Thymus (tissue), 11 donors: ENCODE results near the gene ERC1. TPM values are rescaled to one million over a fixed set of nuclear protein-coding genes. Genes with fewer than 3 reads are reported as not detected.

Experiments
- DNase-seq, 9 donors: peaks; one replicate each; pipeline ENCODE4 v3.0.0-alpha.2; 2013; ENCODE audit warnings: low spot score in 9 of 9, low read depth in 6 of 9, missing footprints in 1 of 9
- H3K27ac ChIP-seq, 2 donors: one replicate each; pipeline ENCODE4 v1.5.1; 2013; ENCODE audit warnings: control low read depth in 1 of 2, low read depth in 1 of 2, low read length in 1 of 2, mild to moderate bottlenecking in 1 of 2, moderate library complexity in 1 of 2
- H3K27me3 ChIP-seq, 2 donors: one replicate each; pipeline ENCODE4 v1.5.1; 2013; ENCODE audit warnings: low read length in 1 of 2; ENCODE audit not compliant: control insufficient read depth in 2 of 2, insufficient read depth in 1 of 2
- H3K36me3 ChIP-seq, 2 donors: one replicate each; pipeline ENCODE4 v1.5.1; 2013; ENCODE audit warnings: low read length in 1 of 2, mild to moderate bottlenecking in 1 of 2, moderate library complexity in 1 of 2; ENCODE audit not compliant: control insufficient read depth in 2 of 2, insufficient read depth in 2 of 2
- H3K4me1 ChIP-seq, 2 donors: one replicate each; pipeline ENCODE4 v1.5.1; 2013; ENCODE audit warnings: low read length in 2 of 2; ENCODE audit not compliant: control insufficient read depth in 2 of 2, insufficient read depth in 2 of 2
- H3K4me3 ChIP-seq, 2 donors: one replicate each; pipeline ENCODE4 v1.5.1; 2013; ENCODE audit warnings: low read length in 2 of 2, control low read depth in 1 of 2, mild to moderate bottlenecking in 1 of 2
- H3K9me3 ChIP-seq, 2 donors: one replicate each; pipeline ENCODE4 v1.5.1; 2013; ENCODE audit warnings: low read length in 1 of 2, mild to moderate bottlenecking in 1 of 2; ENCODE audit not compliant: control insufficient read depth in 2 of 2, insufficient read depth in 1 of 2
- WGBS: extraction: QIAGEN DNeasy Blood & Tissue Kit; methylation state at CpG from one replicate; pipeline ENCODE4 v1.1.7; 2013; 5-methylcytosine and 5-hydroxymethylcytosine counted together
- polyA plus RNA-seq: library from polyadenylated mRNA; stranded (reverse); fragments of 200-250 nt; gene quantifications from one replicate; pipeline ENCODE4 v1.2.3, GENCODE V29; 2013
- total RNA-seq: library from RNA; stranded (reverse); fragments of 120-200 nt; gene quantifications from one replicate; pipeline ENCODE4 v1.2.4, GENCODE V29; 2013
- donor health status: healthy.

The ERC1 gene
- total and polyA plus RNA-seq, 2 donors: 4.2 to 13.8 TPM

DNA sequence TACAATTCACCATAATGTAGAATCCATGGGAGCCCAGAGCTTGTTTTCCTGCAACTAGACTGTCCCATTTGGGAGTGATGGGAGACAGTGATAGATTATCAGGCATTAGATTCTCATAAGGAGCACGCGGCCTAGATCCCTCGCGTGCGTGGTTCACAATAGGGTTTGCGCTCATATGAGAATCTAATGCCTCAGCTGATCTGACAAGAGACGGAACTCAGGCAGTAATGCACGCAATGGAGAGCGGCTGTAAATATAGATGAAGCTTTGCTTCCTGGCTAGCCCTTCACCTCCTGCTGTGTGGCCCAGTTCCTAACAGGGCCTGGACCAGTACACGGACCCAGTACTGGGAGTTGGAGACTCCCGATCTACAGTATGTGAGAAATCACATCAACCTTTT is 476.7 kb downstream of the ERC1 start:
- no peaks in the 10 kb centered on the region for H3K9me3 ChIP-seq
- DNase-seq: no peak
- 98% methylated on average over 11 of the region's 11 CpGs for WGBS

DNA sequence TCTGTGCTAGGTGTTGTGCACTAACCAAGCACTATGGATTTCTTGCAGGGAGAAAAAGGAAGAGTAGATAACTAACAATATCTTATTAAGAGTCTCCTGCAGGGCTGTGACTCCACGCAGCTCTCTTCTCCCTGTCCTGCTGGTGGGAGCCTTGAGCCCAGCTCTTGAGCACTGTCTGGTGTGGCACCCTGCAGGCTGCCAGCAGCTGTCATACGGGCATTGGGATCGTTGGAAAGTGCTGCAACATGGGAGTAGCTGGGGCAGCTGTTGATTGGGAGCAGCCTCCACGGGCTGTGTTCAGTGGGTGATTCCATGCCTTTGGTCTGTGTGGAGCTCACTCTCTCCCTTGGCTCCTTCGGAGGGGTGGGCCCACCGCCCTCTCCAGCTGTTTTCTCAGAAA is 478.0 kb downstream of the ERC1 start:
- 96% methylated on average over 6 of the region's 6 CpGs for WGBS
- no peaks in the 10 kb centered on the region for H3K9me3 ChIP-seq
- no peak overlapping the region for H3K4me3 ChIP-seq
- no peaks in the 10 kb centered on the region for H3K36me3 ChIP-seq
- H3K27me3 ChIP-seq: no peaks in the 10 kb centered on the region
- H3K27ac ChIP-seq: no peak overlapping the region
- no peak for DNase-seq
- peaks cover 8 to 10% of the 10 kb centered on the region in 2 donors for H3K4me1 ChIP-seq

More for the DNA sequence above, 476.7 kb downstream of the ERC1 start:
- Histone ChIP-seq H3K4me3 (no peak overlapping the region), H3K36me3 (peaks cover 0 to 3% of the 10 kb centered on the region in 2 donors), H3K27ac (no peak overlapping the region), H3K27me3 (no peaks in the 10 kb centered on the region), H3K4me1 (no peaks in the 10 kb centered on the region)

DNA sequence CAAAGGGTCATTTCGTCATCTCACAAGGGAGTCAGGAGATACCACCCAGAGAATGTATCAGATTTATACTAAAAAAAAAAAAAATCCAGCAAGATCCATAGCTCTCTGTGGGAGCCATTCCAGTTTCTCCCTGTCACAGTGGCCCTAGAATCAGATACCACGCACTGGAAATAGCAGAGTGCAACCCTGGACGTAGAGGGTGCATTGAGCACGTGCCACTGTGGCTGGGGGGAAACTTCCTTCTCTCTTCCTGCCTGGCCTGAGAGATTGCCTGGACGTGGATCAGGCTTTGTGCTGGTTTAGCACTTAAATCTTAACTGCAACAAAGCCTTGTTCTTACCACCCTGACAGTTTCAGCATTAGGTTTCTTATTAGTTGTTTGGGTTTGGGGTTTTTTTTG is 479.0 kb downstream of the ERC1 start:
- no peak for DNase-seq
- peaks cover 9 to 12% of the 10 kb centered on the region in 2 donors for H3K4me1 ChIP-seq
- H3K9me3 ChIP-seq: no peaks in the 10 kb centered on the region
- no peak overlapping the region for H3K27ac ChIP-seq
- 91% methylated on average over 5 of the region's 5 CpGs for WGBS
- H3K4me3 ChIP-seq: no peak overlapping the region
- H3K27me3 ChIP-seq: no peaks in the 10 kb centered on the region
- no peaks in the 10 kb centered on the region for H3K36me3 ChIP-seq

DNA sequence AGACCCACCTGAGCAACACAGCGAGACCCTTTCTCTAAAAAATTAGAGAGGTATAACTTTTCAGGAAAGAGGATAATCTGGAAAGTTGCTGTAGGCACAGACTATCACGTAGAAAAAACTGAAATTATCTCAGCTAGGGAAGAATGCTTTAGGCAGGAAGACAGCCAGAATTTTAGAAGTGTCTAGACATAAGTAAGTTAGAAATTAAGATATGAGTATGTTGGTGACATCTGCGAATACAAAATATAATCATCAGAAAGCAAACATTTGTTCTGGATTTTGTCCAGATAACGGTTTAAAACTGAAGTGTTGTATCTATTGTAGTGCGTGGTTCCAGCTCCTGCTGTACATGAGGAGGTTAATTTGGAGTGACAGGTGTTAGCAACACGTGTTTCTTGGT is 480.2 kb downstream of the ERC1 start:
- Histone ChIP-seq H3K36me3 (peaks cover 0 to 3% of the 10 kb centered on the region in 2 donors), H3K4me3 (no peak overlapping the region), H3K4me1 (peaks cover 9 to 12% of the 10 kb centered on the region in 2 donors), H3K9me3 (no peaks in the 10 kb centered on the region), H3K27ac (no peak overlapping the region), H3K27me3 (no peaks in the 10 kb centered on the region)
- DNase-seq: no peak
- 98% methylated on average over 6 of the region's 6 CpGs for WGBS

DNA sequence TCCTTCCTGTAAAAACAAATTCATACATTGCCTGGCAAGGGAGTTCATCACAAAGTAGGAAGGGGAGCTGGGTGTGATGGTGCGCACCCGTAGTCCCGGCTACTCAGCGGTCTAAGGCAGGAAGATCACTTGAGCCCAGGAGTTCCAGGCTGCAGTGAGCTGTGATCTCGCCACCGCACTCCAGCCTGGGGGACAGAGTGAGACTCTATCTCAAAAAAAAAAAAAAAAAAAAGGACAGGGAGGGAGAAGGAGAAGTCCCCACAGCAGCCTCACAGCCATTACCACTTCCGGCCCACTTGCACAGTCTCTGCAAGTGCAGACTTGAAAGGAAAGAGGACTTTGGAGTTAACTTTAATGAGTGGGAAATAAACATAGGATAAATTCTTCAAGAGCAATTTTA is 482.4 kb downstream of the ERC1 start:
- H3K4me3 ChIP-seq: no peak overlapping the region
- peak in 7 of 9 donors; percentile 21 to 74 (median 44) for DNase-seq
- WGBS: 15% methylated on average over 7 of the region's 7 CpGs
- peaks cover 0 to 3% of the 10 kb centered on the region in 2 donors for H3K36me3 ChIP-seq
- peaks cover 9 to 15% of the 10 kb centered on the region in 2 donors for H3K4me1 ChIP-seq
- H3K27ac ChIP-seq: no peak overlapping the region
- no peaks in the 10 kb centered on the region for H3K27me3 ChIP-seq
- no peaks in the 10 kb centered on the region for H3K9me3 ChIP-seq

DNA sequence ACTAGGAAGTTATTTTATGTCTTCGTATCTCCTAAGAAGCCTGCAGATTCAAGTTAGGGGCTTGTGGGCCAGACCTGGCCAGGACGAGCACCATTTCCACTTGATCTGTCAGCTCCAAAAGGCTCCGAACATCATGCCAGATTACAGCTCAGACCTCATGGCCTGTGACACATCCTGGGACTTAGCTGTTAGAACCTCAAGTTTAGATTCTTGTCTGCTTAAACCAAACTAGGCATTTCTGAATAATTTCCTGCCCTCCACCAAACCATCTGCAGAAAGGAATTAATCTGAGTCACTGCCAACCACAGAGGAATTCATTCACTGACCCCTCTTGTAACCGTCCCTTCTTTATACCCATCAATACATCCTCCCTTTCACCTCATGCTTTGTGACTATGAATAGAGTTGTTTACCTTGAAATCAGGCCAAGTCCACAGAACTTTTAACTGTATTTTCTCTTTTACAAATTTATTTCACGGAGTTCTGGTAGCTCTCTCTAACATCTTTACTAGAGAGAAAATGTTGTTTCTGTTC is 483.1 kb downstream of the ERC1 start:
- no peak overlapping the region for H3K4me3 ChIP-seq
- peaks cover 0 to 3% of the 10 kb centered on the region in 2 donors for H3K36me3 ChIP-seq
- H3K27me3 ChIP-seq: no peaks in the 10 kb centered on the region
- peaks cover 9 to 15% of the 10 kb centered on the region in 2 donors for H3K4me1 ChIP-seq
- 49% methylated on average over 5 of the region's 5 CpGs for WGBS
- DNase-seq: peak in 1 of 9 donors; percentile 8
- no peaks in the 10 kb centered on the region for H3K9me3 ChIP-seq
- H3K27ac ChIP-seq: no peak overlapping the region

DNA sequence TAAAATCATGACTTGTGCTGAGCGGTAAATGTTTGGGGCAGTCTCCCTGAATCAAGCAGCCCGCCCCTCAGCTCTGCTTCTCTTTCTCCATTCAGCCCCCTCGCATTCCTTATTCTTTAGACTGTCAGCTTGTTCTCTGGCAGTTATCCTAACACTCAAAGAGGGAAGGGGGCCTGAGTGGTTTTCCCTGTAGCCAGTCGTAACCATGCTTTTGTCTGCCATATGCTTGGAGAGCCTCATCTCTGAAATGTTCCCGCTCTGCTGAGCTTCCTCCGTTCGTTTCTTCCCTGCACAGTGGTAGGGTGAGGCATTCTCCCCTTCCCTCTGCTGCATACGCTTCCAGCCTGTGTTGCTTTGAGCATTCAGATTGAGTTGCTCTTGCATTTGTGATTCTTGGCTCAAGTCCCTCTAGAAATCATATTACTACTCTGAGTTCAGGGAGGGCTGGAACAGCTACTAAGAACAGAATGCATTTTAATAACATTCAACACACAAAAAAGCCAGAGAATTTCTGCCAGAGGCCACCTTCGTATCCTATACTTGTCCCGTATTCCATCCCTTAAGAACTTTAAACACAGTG is 483.6 kb downstream of the ERC1 start:
- WGBS: 93% methylated on average over 10 of the region's 10 CpGs
- DNase-seq: peak in 1 of 9 donors; percentile 18
- Histone ChIP-seq H3K4me1 (peaks cover 9 to 15% of the 10 kb centered on the region in 2 donors), H3K4me3 (no peak overlapping the region), H3K27ac (peak overlapping the region in 1 of 2 donors; percentile 2), H3K36me3 (peaks cover 0 to 3% of the 10 kb centered on the region in 2 donors), H3K27me3 (no peaks in the 10 kb centered on the region), H3K9me3 (no peaks in the 10 kb centered on the region)

DNA sequence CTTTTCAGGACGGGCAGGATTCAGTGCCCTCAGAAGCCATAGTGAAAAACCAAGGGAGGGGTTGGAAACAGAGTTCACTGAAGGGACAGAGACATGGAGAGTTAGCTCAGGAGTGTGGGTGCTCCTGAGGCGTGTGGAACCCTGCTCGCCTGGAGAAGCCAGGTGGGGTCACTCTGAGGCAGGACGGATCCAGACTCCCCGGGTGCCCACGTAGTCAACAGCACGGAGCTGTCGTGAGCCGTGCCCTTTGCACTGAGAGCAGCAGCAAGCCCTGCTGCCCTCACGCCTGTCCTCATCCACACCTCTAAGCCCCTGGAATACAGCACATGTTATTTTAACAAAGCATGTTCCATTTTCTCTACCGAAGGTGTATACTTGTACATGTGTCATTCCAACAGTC is 488.6 kb downstream of the ERC1 start:
- WGBS: 98% methylated on average over 11 of the region's 11 CpGs

DNA sequence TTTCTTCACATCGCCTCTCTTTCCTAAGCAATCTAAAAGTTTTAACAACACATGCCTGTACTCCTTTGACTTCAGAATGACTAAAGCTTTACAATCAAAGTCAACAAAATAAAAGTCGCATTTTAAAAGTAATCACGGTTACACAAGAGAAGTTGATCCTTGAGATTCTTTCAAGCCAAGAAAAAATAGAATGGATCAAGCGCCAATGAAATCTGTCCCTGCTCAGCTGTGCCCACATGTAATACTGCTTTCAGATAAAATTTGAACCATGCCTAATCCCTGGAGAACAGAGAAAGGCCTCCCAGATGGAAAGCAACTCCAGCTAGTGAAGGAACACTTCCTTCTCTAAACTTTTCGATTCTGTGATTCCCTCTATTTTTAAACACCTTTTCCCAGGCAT is 490.3 kb downstream of the ERC1 start:
- Histone ChIP-seq H3K36me3 (no peaks in the 10 kb centered on the region), H3K27me3 (no peaks in the 10 kb centered on the region), H3K9me3 (no peaks in the 10 kb centered on the region), H3K4me3 (no peak overlapping the region), H3K27ac (no peak overlapping the region), H3K4me1 (peaks cover 0 to 3% of the 10 kb centered on the region in 2 donors)
- no peak for DNase-seq
- WGBS: 84% methylated on average over 5 of the region's 5 CpGs

More for the DNA sequence above, 488.6 kb downstream of the ERC1 start:
- DNase-seq: no peak
- Histone ChIP-seq H3K9me3 (no peaks in the 10 kb centered on the region), H3K36me3 (peaks cover 0 to 3% of the 10 kb centered on the region in 2 donors), H3K27me3 (no peaks in the 10 kb centered on the region), H3K4me1 (peaks cover 0 to 3% of the 10 kb centered on the region in 2 donors), H3K27ac (no peak overlapping the region), H3K4me3 (no peak overlapping the region)
